ENCODE measurements around the gene EFNB2.

EFNB2 gene

GRCh38 chr13:106450991-106451390 lies 84.5 kb downstream of the EFNB2 start:
- DNase-seq (ENCODE audit: low read depth in 2 of 2): no peak

GRCh38 chr13:106449096-106449495 lies 86.4 kb downstream of the EFNB2 start:
- DNase-seq (ENCODE audit: low read depth in 2 of 2): no peak

GRCh38 chr13:106445996-106446395 lies 89.5 kb downstream of the EFNB2 start:
- DNase-seq (ENCODE audit: low read depth in 2 of 2): no peak

GRCh38 chr13:106443607-106444322 lies 91.7 kb downstream of the EFNB2 start:
- DNase-seq (ENCODE audit: low read depth in 2 of 2): no peak

GRCh38 chr13:106440866-106441265 lies 94.6 kb downstream of the EFNB2 start:
- DNase-seq (ENCODE audit: low read depth in 2 of 2): no peak
